ENCODE data around the gene MPP1. TPM values are rescaled to one million over a fixed set of nuclear protein-coding genes. Genes with fewer than 3 reads are reported as not detected.

The MPP1 gene
- total RNA-seq, 1 donor from 2014 or later = 9.2 TPM

GRCh38 chrX:154815274-154815818, 10.1 kb upstream of the MPP1 start:
- Mint-ChIP-seq H3K4me3 (no peak overlapping the region), H3K27me3 (ENCODE audit: low read depth) (no peaks in the 10 kb centered on the region), H3K36me3 (no peaks in the 10 kb centered on the region), H3K4me1 (no peaks in the 10 kb centered on the region), H3K27ac (no peak overlapping the region), H3K9me3 (peaks cover 9% of the 10 kb centered on the region)
- no peak for TF ChIP-seq CTCF (IDR thresholded peaks at IDR 0.05; ENCODE audit: unreplicated experiment)
- no peak for DNase-seq (ENCODE audit: low spot score in 2 of 2, unreplicated experiment in 2 of 2)

- Mint-ChIP-seq H3K27me3 (ENCODE audit: low read depth) (no peaks in the 10 kb centered on the region), H3K4me3 (no peak overlapping the region), H3K27ac (no peak overlapping the region), H3K4me1 (no peaks in the 10 kb centered on the region), H3K36me3 (no peaks in the 10 kb centered on the region), H3K9me3 (peaks cover 12% of the 10 kb centered on the region)
- no peak for TF ChIP-seq CTCF (IDR thresholded peaks at IDR 0.05; ENCODE audit: unreplicated experiment)
- no peak for DNase-seq (ENCODE audit: low spot score in 2 of 2, unreplicated experiment in 2 of 2)
Observed at GRCh38 chrX:154813801-154814200, 8.5 kb upstream of the MPP1 start.

GRCh38 chrX:154812341-154813101, 7.2 kb upstream of the MPP1 start:
- no peak for TF ChIP-seq CTCF (IDR thresholded peaks at IDR 0.05; ENCODE audit: unreplicated experiment)
- H3K4me1 Mint-ChIP-seq = no peaks in the 10 kb centered on the region
- no peaks in the 10 kb centered on the region for H3K27me3 Mint-ChIP-seq (ENCODE audit: low read depth)
- no peak overlapping the region for H3K4me3 Mint-ChIP-seq
- peaks cover 2% of the 10 kb centered on the region for H3K36me3 Mint-ChIP-seq
- no peak overlapping the region for H3K27ac Mint-ChIP-seq
- no peak for DNase-seq (ENCODE audit: low spot score in 2 of 2, unreplicated experiment in 2 of 2)
- peaks cover 25% of the 10 kb centered on the region for H3K9me3 Mint-ChIP-seq

- DNase-seq (ENCODE audit: low spot score in 2 of 2, unreplicated experiment in 2 of 2) = no peak
- Mint-ChIP-seq H3K9me3 (peaks cover 26% of the 10 kb centered on the region), H3K27me3 (ENCODE audit: low read depth) (no peaks in the 10 kb centered on the region), H3K27ac (no peak overlapping the region), H3K4me3 (no peak overlapping the region), H3K36me3 (peaks cover 2% of the 10 kb centered on the region), H3K4me1 (peaks cover 5% of the 10 kb centered on the region)
- no peak for TF ChIP-seq CTCF (IDR thresholded peaks at IDR 0.05; ENCODE audit: unreplicated experiment)
Observed at GRCh38 chrX:154809939-154810665, 4.8 kb upstream of the MPP1 start.

- no peak overlapping the region for H3K4me3 Mint-ChIP-seq
- H3K9me3 Mint-ChIP-seq = peaks cover 26% of the 10 kb centered on the region
- no peaks in the 10 kb centered on the region for H3K27me3 Mint-ChIP-seq (ENCODE audit: low read depth)
- DNase-seq (ENCODE audit: low spot score in 2 of 2, unreplicated experiment in 2 of 2) = no peak
- no peak overlapping the region for H3K27ac Mint-ChIP-seq
- H3K36me3 Mint-ChIP-seq = peaks cover 2% of the 10 kb centered on the region
- no peak for TF ChIP-seq CTCF (IDR thresholded peaks at IDR 0.05; ENCODE audit: unreplicated experiment)
- peaks cover 12% of the 10 kb centered on the region for H3K4me1 Mint-ChIP-seq
Observed at GRCh38 chrX:154806837-154807501, 1.7 kb upstream of the MPP1 start.
